Activated CD4-positive, CD25-positive, alpha-beta regulatory T cell (primary cell): ENCODE data around the gene AADACL3.
"Not testable (repeated sequence)": the region's sequence is repeated elsewhere in the genome, so short reads cannot be mapped to it uniquely, and the experiment has no call there.

Experiments used
- DNase-seq, 4 experiments: peaks; one replicate each; lab custom pipeline; 2025; lab: John Stamatoyannopoulos, UW

AADACL3 gene

GRCh38 chr1:12714710-12715475, 1.0 kb upstream of the AADACL3 start:
- DNase-seq = no peak

GRCh38 chr1:12717301-12717838, 1.5 kb downstream of the AADACL3 start:
- DNase-seq = no peak

DNA sequence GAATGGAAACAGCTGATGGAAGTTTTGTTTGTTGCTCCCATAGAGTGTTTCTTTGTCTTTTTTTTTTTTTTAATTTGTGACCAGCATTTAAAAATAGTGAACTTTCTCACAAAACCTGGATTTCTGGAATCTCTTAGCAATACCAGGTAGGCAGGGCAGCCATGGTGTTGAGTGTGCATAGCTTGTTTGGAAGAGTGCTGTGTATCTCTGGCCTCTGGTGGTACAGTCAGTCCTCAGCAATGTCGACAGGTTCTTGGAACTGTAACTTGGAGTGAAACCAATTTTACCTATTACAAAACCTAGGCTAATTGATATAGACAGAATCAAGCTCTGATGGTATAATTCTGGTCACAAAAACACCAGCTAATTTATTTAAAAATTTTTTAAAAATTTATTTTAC, 6.7 kb downstream of the AADACL3 start:
- no peak for DNase-seq

DNA sequence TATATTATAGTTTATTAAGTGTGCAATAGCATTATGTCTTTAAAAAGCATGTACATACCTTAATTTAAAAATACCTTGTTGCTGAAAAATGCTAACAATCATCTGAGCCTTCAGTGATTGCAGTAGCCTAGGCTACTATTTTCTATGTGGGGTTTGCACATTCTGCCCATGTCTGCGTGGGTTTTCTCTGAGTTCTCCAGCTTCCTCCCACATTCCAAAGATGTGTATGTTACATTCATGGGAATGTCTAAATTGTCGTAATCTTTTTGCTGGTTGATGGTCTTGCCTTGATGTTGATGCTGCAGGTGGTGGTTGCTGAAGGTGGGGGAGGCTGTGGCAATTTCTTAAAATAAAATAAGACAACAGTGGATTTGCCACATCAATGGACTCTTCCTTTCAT, 12.5 kb downstream of the AADACL3 start:
- no peak for DNase-seq

- DNase-seq = no peak
These were observed 14.2 kb downstream of the AADACL3 start for GRCh38 chr1:12730156-12730555.

GRCh38 chr1:12731084-12731483, 15.2 kb downstream of the AADACL3 start:
- DNase-seq = not testable (repeated sequence)

DNA sequence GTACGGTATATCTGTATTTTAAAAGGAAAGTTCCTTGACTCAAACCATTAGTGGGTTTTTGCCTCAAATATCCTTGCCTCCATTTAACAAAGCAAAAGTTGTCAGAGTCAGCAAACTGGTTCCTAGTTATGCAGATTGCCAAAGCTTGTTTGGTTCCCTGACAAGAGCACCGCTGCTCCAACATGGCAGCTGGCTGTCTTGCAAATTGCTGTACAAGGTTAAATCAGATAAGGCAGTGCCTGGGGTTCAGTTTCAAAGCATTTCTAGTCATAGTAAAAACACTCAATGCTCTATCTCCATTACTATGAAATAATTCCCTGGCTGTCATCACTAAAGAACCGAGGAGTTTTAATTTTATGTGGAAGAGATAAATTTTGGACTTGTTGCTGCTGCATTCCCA, 18.7 kb downstream of the AADACL3 start:
- DNase-seq = no peak

GRCh38 chr1:12738934-12739333, 23.0 kb downstream of the AADACL3 start:
- DNase-seq = no peak

GRCh38 chr1:12739613-12740012, 23.7 kb downstream of the AADACL3 start:
- no peak for DNase-seq

GRCh38 chr1:12741946-12742345, 26.0 kb downstream of the AADACL3 start:
- DNase-seq = no peak

GRCh38 chr1:12745126-12745991, 29.4 kb downstream of the AADACL3 start:
- DNase-seq = no peak

DNA sequence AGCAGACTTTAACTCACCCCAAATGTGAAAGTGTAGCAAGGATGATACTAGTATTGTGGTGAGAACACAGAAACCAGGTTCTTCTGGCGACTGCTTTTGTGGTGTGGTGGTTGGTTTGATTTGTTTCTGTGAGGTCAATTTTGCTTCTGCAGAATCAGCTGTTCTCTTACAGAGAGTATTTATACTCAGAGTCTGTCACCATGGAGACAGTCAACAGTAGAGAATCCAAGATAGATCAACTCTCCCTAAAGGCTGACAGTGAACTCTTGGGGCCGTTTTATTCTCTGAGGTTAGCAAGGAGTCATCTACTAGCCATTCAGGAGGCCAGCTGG, 30.0 kb downstream of the AADACL3 start, which contains the start of gene CFAP107:
CFAP107 (plus strand) TSS at position 209 of the 332 bp plus-strand sequence. CDS start 231 bp downstream, outside the sequence.
- no peak for DNase-seq

DNA sequence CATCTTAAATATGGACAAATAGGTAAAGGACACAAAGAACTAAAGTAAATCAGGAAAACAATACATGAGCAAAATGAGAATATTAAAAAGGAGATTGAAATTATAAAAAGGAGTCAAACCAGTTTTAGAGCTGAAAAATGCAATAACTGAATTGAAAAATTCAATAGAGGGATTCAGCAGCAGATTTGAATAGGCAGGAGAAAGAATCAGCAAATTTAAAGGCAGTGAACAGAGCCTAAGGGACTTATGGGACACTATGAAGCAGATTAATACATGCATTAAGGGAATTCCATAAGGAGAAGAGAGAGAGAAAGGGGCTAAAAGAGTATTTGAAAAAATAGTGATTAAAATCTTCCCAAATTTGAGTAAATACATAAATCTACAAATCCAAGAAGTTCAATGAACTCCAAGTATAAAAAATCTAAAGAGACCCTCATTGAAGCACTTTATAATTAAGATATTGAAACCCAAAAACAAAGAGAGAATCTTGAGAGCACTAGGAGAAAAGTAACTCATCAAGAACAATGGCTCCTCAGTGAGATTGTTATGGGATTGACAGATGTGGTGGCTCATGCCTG, 33.0 kb downstream of the AADACL3 start:
- no peak for DNase-seq

- no peak for DNase-seq
These were observed 38.8 kb downstream of the AADACL3 start for GRCh38 chr1:12754738-12755137.

DNA sequence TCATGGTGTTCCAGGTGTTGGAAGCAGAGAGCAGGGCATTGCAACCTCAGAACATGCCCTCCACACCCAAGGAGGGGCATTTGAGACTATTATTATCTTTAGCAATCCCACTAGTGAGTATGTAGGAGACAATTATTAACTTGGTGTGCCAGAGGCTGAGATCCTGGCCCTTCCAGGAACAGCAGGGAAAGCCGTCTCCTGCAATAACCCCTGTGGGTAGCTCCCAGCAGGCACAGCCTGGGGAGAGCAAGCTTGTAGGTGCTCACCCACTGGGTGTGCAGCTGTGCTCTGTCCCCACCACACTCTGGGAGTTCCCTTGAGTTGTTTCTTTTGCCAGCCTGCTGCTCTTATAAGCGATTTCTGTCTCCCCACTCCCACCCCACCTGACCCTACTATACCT, 40.4 kb downstream of the AADACL3 start:
- no peak for DNase-seq

- DNase-seq = no peak
These were observed 41.0 kb downstream of the AADACL3 start for GRCh38 chr1:12756768-12757413.

DNA sequence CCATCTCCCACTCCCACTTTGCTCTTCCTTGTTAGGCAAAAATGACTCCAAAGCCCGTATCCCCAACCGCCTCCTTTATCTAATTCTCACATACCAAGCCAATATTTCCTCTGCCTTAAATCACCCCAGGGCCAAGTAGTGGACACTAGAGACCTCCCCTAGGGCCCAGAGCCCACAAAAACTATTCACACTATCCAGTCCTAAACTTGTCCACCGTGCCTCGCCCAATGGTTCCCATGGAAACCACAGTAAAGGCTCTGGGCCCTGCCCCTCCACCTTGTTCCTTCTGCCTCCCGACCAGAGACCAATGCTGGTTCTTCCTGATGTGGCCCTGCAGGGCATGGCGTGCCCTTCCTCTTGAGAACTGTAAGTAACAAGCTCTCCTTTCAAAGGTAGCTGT, 41.9 kb downstream of the AADACL3 start:
- DNase-seq = no peak

- DNase-seq = no peak
These were observed 44.4 kb downstream of the AADACL3 start for GRCh38 chr1:12760256-12760795.

- DNase-seq = no peak
These were observed 45.9 kb downstream of the AADACL3 start for GRCh38 chr1:12761781-12762180.

GRCh38 chr1:12762766-12763165, 46.9 kb downstream of the AADACL3 start:
- no peak for DNase-seq

- no peak for DNase-seq
These were observed 47.6 kb downstream of the AADACL3 start for GRCh38 chr1:12763479-12763878.

- DNase-seq = no peak
These were observed 48.1 kb downstream of the AADACL3 start for GRCh38 chr1:12764016-12764415.
